AG09309 (cell line): ENCODE data around the gene FAM156A.
"Not testable (repeated sequence)": the region's sequence is repeated elsewhere in the genome, so short reads cannot be mapped to it uniquely, and the experiment has no call there.

ENCODE experiments used
- DNase-seq: peaks from one replicate; pipeline ENCODE4 v3.0.0-alpha.2; 2010; ENCODE audit warnings: low read depth
- H3K4me3 ChIP-seq: 2 replicates; pipeline ENCODE4 v1.5.1; 2011; ENCODE audit warnings: mild to moderate bottlenecking, low read depth, low read length, moderate library complexity; ENCODE audit not compliant: control insufficient read depth
- CTCF ChIP-seq: IDR thresholded peaks from 2 replicates; pipeline ENCODE4 v1.5.1; 2011; ENCODE audit warnings: mild to moderate bottlenecking, low read depth, low read length, inconsistent platforms; ENCODE audit not compliant: insufficient read depth, control insufficient read depth; ENCODE audit errors: missing control alignments

The FAM156A gene

GRCh38 chrX:52979993-52980392, 21.7 kb upstream of the FAM156A start:
- no peak for TF ChIP-seq CTCF
- DNase-seq: no peak
- H3K4me3 ChIP-seq: no peak overlapping the region

GRCh38 chrX:52979568-52979967, 21.2 kb upstream of the FAM156A start:
- H3K4me3 ChIP-seq: no peak overlapping the region
- no peak for TF ChIP-seq CTCF
- DNase-seq: no peak

- H3K4me3 ChIP-seq: no peak overlapping the region
- no peak for TF ChIP-seq CTCF
- DNase-seq: no peak
Measured at GRCh38 chrX:52977953-52978352, 19.6 kb upstream of the FAM156A start.

- not testable (repeated sequence) for DNase-seq, H3K4me3 ChIP-seq
Measured at GRCh38 chrX:52975576-52975975, 17.3 kb upstream of the FAM156A start.

- DNase-seq, H3K4me3 ChIP-seq: not testable (repeated sequence)
Measured at GRCh38 chrX:52974336-52974992, 16.1 kb upstream of the FAM156A start.

GRCh38 chrX:52967922-52968321, 9.6 kb upstream of the FAM156A start:
- not testable (repeated sequence) for DNase-seq, H3K4me3 ChIP-seq

GRCh38 chrX:52966993-52967738, 8.8 kb upstream of the FAM156A start:
- not testable (repeated sequence) for DNase-seq

GRCh38 chrX:52958961-52959360, 643 bp upstream of the FAM156A start:
- not testable (repeated sequence) for H3K4me3 ChIP-seq, DNase-seq

More at GRCh38 chrX:52966993-52967738, 8.8 kb upstream of the FAM156A start:
- H3K4me3 ChIP-seq: not testable (repeated sequence)

GRCh38 chrX:52949884-52950283, 8.4 kb downstream of the FAM156A start:
- DNase-seq: not testable (repeated sequence)

GRCh38 chrX:52949325-52949724, 9.0 kb downstream of the FAM156A start:
- DNase-seq, H3K4me3 ChIP-seq: not testable (repeated sequence)

More at GRCh38 chrX:52949884-52950283, 8.4 kb downstream of the FAM156A start:
- not testable (repeated sequence) for H3K4me3 ChIP-seq

- H3K4me3 ChIP-seq, DNase-seq: not testable (repeated sequence)
Measured at GRCh38 chrX:52948265-52948664, 10.1 kb downstream of the FAM156A start.

GRCh38 chrX:52947501-52947900, 10.8 kb downstream of the FAM156A start:
- H3K4me3 ChIP-seq, DNase-seq: not testable (repeated sequence)

- H3K4me3 ChIP-seq, DNase-seq: not testable (repeated sequence)
Measured at GRCh38 chrX:52945838-52946494, 12.4 kb downstream of the FAM156A start.

GRCh38 chrX:52941728-52942127, 16.6 kb downstream of the FAM156A start:
- not testable (repeated sequence) for DNase-seq, H3K4me3 ChIP-seq

GRCh38 chrX:52940704-52941103, 17.6 kb downstream of the FAM156A start:
- DNase-seq, H3K4me3 ChIP-seq: not testable (repeated sequence)
